OCI-LY1 (cell line): ENCODE measurements around the gene AKR7A3.

Experiments used
- H2AFZ ChIP-seq: fragments of 200-600 bp; sonication (generic), shearing (Covaris generic); 2 replicates; pipeline ENCODE4 v1.6.0; 2014; ENCODE audit warnings: antibody characterized with exemption, mild to moderate bottlenecking, low read length
- H3F3A ChIP-seq: fragments of 200-600 bp; sonication (generic), shearing (Covaris generic); 2 replicates; pipeline ENCODE4 v1.6.0; 2014; ENCODE audit warnings: mild to moderate bottlenecking, antibody characterized with exemption, low read length, moderate library complexity; ENCODE audit not compliant: insufficient read depth
- H3K27ac ChIP-seq: fragments of 200-600 bp; sonication (generic); 2 replicates; pipeline ENCODE4 v1.5.1; 2014; ENCODE audit warnings: low read length, mixed run types, mild to moderate bottlenecking, low read depth; ENCODE audit not compliant: poor library complexity, severe bottlenecking
- H3K27me3 ChIP-seq: fragments of 200-600 bp; sonication (generic); 2 replicates; pipeline ENCODE4 v1.6.0; 2014; ENCODE audit warnings: antibody characterized with exemption, mild to moderate bottlenecking, low read length, moderate library complexity; ENCODE audit not compliant: insufficient read depth
- H3K36me3 ChIP-seq: fragments of 200-600 bp; sonication (generic); 2 replicates; pipeline ENCODE4 v1.6.1; 2014; ENCODE audit warnings: mild to moderate bottlenecking, antibody characterized with exemption, low read length, moderate library complexity, mixed read lengths; ENCODE audit not compliant: insufficient read depth
- H3K4me1 ChIP-seq: fragments of 200-600 bp; sonication (generic); 2 replicates; pipeline ENCODE4 v1.5.1; 2014; ENCODE audit warnings: mild to moderate bottlenecking, low read length, moderate library complexity; ENCODE audit not compliant: insufficient read depth, severe bottlenecking
- H3K4me2 ChIP-seq: fragments of 200-600 bp; sonication (generic), shearing (Covaris generic); 2 replicates; pipeline ENCODE4 v1.6.1; 2014; ENCODE audit warnings: low read length
- H3K4me3 ChIP-seq: fragments of 200-600 bp; sonication (generic); 2 replicates; pipeline ENCODE4 v1.5.1; 2014; ENCODE audit warnings: low read length, low read depth, mild to moderate bottlenecking, mixed read lengths; ENCODE audit not compliant: poor library complexity, severe bottlenecking
- H3K79me2 ChIP-seq: fragments of 200-600 bp; shearing (Covaris generic); 2 replicates; pipeline ENCODE4 v1.6.1; 2016; ENCODE audit warnings: mixed run types, low read length, mixed read lengths; ENCODE audit not compliant: insufficient read depth
- H3K9ac ChIP-seq: fragments of 200-600 bp; sonication (generic), shearing (Covaris generic); 2 replicates; pipeline ENCODE4 v1.6.1; 2014; ENCODE audit warnings: mild to moderate bottlenecking, low read length, mixed read lengths
- H3K9me2 ChIP-seq: fragments of 200-600 bp; sonication (generic), shearing (Covaris generic); 2 replicates; pipeline ENCODE4 v1.6.1; 2014; ENCODE audit warnings: low read depth, mild to moderate bottlenecking, low read length, mixed read lengths
- H3K9me3 ChIP-seq: fragments of 200-600 bp; shearing (Covaris generic); 2 replicates; pipeline ENCODE4 v1.6.1; 2014; ENCODE audit warnings: low read length, mixed read lengths
- H4K20me1 ChIP-seq: fragments of 200-600 bp; sonication (generic), shearing (Covaris generic); 2 replicates; pipeline ENCODE4 v1.6.0; 2016; ENCODE audit warnings: mild to moderate bottlenecking, low read length; ENCODE audit not compliant: insufficient read depth
- CTCF ChIP-seq: fragments of 200-600 bp; sonication (generic), shearing (Covaris generic); IDR thresholded peaks from 2 replicates; pipeline ENCODE4 v1.5.1; 2017; ENCODE audit warnings: mild to moderate bottlenecking, antibody characterized with exemption, low read length, moderate library complexity, mixed read lengths
- EZH2 ChIP-seq: fragments of 200-600 bp; sonication (generic), shearing (Covaris generic); IDR thresholded peaks from 2 replicates; pipeline ENCODE4 v1.8.0; 2017; ENCODE audit warnings: borderline replicate concordance, mixed run types, mild to moderate bottlenecking, antibody characterized with exemption, low read length, moderate library complexity, mixed read lengths

Gene AKR7A3

GRCh38 chr1:19268445-19268844 is 20.1 kb downstream of the AKR7A3 start:
- Histone ChIP-seq H2AFZ (no peak overlapping the region), H3K36me3 (no peaks in the 10 kb centered on the region), H3K4me3 (no peak overlapping the region), H3K79me2 (no peaks in the 10 kb centered on the region), H3K9me2 (no peaks in the 10 kb centered on the region), H3K9me3 (no peaks in the 10 kb centered on the region), H3K27me3 (no peaks in the 10 kb centered on the region), H3K27ac (no peak overlapping the region), H3K4me2 (no peak overlapping the region), H4K20me1 (no peaks in the 10 kb centered on the region), H3F3A (no peaks in the 10 kb centered on the region), H3K4me1 (no peaks in the 10 kb centered on the region), H3K9ac (no peak overlapping the region)
- TF ChIP-seq EZH2 (no peak), CTCF (no peak)

GRCh38 chr1:19262744-19263143 is 25.8 kb downstream of the AKR7A3 start:
- TF ChIP-seq CTCF (no peak), EZH2 (no peak)

GRCh38 chr1:19262047-19262446 is 26.5 kb downstream of the AKR7A3 start:
- Histone ChIP-seq H3K9ac (no peak overlapping the region), H3K27ac (no peak overlapping the region), H3K79me2 (no peaks in the 10 kb centered on the region), H3F3A (no peaks in the 10 kb centered on the region), H3K4me1 (no peaks in the 10 kb centered on the region), H4K20me1 (no peaks in the 10 kb centered on the region), H3K27me3 (no peaks in the 10 kb centered on the region), H3K9me3 (no peaks in the 10 kb centered on the region), H2AFZ (no peak overlapping the region), H3K4me2 (no peak overlapping the region), H3K36me3 (peaks cover 38% of the 10 kb centered on the region), H3K4me3 (no peak overlapping the region), H3K9me2 (no peaks in the 10 kb centered on the region)
- TF ChIP-seq EZH2, result no peak
- no peak for TF ChIP-seq CTCF

More at GRCh38 chr1:19262744-19263143, 25.8 kb downstream of the AKR7A3 start:
- no peak overlapping the region for H3K4me2 ChIP-seq
- no peak overlapping the region for H2AFZ ChIP-seq
- peaks cover 32% of the 10 kb centered on the region for H3K36me3 ChIP-seq
- H3K27me3 ChIP-seq, result no peaks in the 10 kb centered on the region
- no peaks in the 10 kb centered on the region for H3F3A ChIP-seq
- H3K9me2 ChIP-seq, result no peaks in the 10 kb centered on the region
- no peaks in the 10 kb centered on the region for H3K9me3 ChIP-seq
- no peak overlapping the region for H3K27ac ChIP-seq
- no peaks in the 10 kb centered on the region for H3K79me2 ChIP-seq
- H4K20me1 ChIP-seq, result no peaks in the 10 kb centered on the region
- H3K9ac ChIP-seq, result no peak overlapping the region
- H3K4me3 ChIP-seq, result no peak overlapping the region
- H3K4me1 ChIP-seq, result no peaks in the 10 kb centered on the region
